ENCODE data around the gene PLEKHA5.

- TF ChIP-seq, protein P1, sequence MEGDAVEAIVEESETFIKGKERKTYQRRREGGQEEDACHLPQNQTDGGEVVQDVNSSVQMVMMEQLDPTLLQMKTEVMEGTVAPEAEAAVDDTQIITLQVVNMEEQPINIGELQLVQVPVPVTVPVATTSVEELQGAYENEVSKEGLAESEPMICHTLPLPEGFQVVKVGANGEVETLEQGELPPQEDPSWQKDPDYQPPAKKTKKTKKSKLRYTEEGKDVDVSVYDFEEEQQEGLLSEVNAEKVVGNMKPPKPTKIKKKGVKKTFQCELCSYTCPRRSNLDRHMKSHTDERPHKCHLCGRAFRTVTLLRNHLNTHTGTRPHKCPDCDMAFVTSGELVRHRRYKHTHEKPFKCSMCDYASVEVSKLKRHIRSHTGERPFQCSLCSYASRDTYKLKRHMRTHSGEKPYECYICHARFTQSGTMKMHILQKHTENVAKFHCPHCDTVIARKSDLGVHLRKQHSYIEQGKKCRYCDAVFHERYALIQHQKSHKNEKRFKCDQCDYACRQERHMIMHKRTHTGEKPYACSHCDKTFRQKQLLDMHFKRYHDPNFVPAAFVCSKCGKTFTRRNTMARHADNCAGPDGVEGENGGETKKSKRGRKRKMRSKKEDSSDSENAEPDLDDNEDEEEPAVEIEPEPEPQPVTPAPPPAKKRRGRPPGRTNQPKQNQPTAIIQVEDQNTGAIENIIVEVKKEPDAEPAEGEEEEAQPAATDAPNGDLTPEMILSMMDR (IDR thresholded peaks at IDR 0.05), result no peak
- TF ChIP-seq POLR2A (IDR thresholded peaks at IDR 0.05), result no peak
These were observed 38.2 kb downstream of the PLEKHA5 start for GRCh38 chr12:19167708-19168107.

All from testis (tissue), 2 donors.